Chondrocyte (in vitro differentiated cells): Measurements from ENCODE around the gene SSBP4. TPM values are rescaled to one million over a fixed set of nuclear protein-coding genes. Genes with fewer than 3 reads are reported as not detected.

Experiments used
- DNase-seq: peaks from one replicate; pipeline ENCODE4 v3.0.0; 2021; ENCODE audit warnings: mixed read lengths, low spot score
- H3K27ac Mint-ChIP-seq: one replicate; pipeline ENCODE4 v1.8.0; 2021; ENCODE audit warnings: mild to moderate bottlenecking, moderate library complexity, mixed read lengths; ENCODE audit not compliant: unreplicated experiment
- H3K27me3 Mint-ChIP-seq: 2 replicates; pipeline ENCODE4 v1.8.0; 2021; ENCODE audit warnings: low read depth, mixed read lengths
- H3K36me3 Mint-ChIP-seq: 2 replicates; pipeline ENCODE4 v1.8.0; 2021; ENCODE audit warnings: low read depth, mixed read lengths
- H3K4me1 Mint-ChIP-seq: 2 replicates; pipeline ENCODE4 v1.8.0; 2021; ENCODE audit warnings: low read depth, mild to moderate bottlenecking, mixed read lengths
- H3K4me3 Mint-ChIP-seq: one replicate; pipeline ENCODE4 v1.8.0; 2021; ENCODE audit warnings: mild to moderate bottlenecking, moderate library complexity, mixed read lengths; ENCODE audit not compliant: unreplicated experiment
- H3K9me3 Mint-ChIP-seq: 2 replicates; pipeline ENCODE4 v1.8.0; 2021; ENCODE audit warnings: low read depth, mixed read lengths
- total RNA-seq: library from RNA; stranded (reverse); gene quantifications from 3 replicates; pipeline ENCODE4 v1.2.1, GENCODE V29; 2021
- TF ChIP-seq, protein P1 (sequence below): fragments of 200-600 bp; sonication (generic); IDR thresholded peaks from 2 replicates; pipeline ENCODE4 v1.5.0; 2021; ENCODE audit warnings: antibody characterized with exemption, mild to moderate bottlenecking, moderate library complexity

The SSBP4 gene
- total RNA-seq, 1 donor from 2014 or later, result 56.3 TPM

DNA sequence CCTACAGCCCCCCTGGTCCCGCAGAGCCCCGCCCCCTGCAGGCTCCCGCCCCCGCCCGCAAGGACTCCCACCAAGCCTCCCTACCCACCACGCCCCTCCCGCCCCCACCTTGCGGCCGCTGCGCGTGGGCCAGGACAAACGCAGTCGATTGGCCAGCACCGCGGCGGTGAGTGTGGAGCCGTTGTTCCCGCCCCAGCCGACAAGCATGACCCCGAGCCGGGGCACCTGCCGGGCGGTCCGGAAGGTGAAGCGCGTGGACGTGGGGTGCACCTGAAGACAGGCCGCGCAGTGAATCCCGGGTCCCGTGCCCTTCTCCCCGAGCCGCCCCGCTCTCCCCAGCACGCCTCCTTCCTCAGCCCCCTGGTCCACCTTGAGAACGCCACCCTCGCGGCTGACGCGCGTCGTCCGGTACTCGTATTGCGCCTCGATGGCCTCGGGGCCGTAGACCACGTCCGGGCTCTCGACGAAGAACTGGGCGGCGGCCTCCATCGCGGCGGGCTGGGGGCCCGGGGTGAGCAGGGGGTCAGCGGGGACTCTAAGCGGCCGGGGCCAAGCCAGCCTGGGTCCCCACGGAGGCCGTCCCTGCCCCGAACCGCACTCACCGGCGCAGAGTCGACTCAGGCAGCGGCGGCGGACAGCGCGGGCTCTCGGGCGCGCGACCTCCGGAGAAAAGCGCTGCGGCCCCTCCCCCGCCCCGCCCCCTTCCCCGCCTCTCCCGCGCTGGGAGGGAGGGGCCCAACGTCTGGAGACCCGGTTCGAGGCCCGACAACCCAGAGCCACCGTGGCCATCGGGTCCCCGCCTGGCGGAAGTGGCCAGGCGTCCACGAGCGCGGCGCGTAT lies 18.5 kb downstream of the SSBP4 start, which contains the start of gene ISYNA1:
Gene ISYNA1 (minus strand): TSS at position 643 of the 840 bp plus-strand sequence. CDS start 154 bp downstream, at position 489.
- Mint-ChIP-seq H3K4me3 (peak within 1 kb of the TSS; percentile 75), H3K27me3 (no peaks in the 10 kb centered on the region), H3K27ac (peak within 1 kb of the TSS; percentile 90), H3K36me3 (peaks cover 2% of the 10 kb centered on the region), H3K4me1 (peaks cover 43% of the 10 kb centered on the region), H3K9me3 (no peaks in the 10 kb centered on the region)
- DNase-seq, result no peak
- TF ChIP-seq, protein P1, sequence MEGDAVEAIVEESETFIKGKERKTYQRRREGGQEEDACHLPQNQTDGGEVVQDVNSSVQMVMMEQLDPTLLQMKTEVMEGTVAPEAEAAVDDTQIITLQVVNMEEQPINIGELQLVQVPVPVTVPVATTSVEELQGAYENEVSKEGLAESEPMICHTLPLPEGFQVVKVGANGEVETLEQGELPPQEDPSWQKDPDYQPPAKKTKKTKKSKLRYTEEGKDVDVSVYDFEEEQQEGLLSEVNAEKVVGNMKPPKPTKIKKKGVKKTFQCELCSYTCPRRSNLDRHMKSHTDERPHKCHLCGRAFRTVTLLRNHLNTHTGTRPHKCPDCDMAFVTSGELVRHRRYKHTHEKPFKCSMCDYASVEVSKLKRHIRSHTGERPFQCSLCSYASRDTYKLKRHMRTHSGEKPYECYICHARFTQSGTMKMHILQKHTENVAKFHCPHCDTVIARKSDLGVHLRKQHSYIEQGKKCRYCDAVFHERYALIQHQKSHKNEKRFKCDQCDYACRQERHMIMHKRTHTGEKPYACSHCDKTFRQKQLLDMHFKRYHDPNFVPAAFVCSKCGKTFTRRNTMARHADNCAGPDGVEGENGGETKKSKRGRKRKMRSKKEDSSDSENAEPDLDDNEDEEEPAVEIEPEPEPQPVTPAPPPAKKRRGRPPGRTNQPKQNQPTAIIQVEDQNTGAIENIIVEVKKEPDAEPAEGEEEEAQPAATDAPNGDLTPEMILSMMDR, result no peak

DNA sequence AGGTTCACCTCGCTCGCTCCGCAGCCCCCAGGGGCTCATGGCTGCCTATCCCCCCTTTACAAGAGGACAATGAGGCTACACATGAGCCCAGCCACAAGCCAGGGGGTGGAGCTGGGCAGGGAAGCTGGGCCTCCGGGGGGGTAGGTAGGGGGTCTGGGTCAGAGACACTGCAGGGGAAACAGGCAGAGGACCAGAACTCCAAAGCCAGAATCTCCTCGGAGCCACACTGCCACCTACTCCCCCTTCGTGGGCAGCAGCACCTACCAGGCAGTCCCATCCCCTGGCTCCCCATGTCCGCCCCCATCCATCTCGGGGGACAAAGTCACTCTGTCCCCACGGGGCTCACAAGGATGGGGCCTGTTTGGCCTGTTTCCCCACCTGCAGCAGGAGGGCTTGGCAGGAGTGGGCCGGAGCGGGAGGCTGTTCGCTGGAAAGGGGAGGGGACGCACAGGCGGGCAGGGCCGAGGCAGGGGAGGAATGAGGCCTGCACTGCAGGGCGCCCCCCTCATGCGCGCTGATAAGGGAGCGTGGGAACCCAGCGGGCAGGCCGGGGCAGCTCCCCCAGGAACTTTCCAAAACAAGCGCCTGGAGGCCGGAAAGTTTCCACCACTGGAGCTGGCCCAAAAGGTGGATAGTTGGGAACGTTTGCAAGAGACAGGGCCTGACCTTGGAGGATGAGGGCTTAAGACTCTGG lies 19.3 kb downstream of the SSBP4 start:
- Mint-ChIP-seq H3K36me3 (peaks cover 2% of the 10 kb centered on the region), H3K4me3 (peak overlapping the region; percentile 75), H3K27ac (peak overlapping the region; percentile 90), H3K27me3 (no peaks in the 10 kb centered on the region), H3K4me1 (peaks cover 43% of the 10 kb centered on the region), H3K9me3 (no peaks in the 10 kb centered on the region)
- DNase-seq, result no peak
- TF ChIP-seq, protein P1, result peak; percentile 7

DNA sequence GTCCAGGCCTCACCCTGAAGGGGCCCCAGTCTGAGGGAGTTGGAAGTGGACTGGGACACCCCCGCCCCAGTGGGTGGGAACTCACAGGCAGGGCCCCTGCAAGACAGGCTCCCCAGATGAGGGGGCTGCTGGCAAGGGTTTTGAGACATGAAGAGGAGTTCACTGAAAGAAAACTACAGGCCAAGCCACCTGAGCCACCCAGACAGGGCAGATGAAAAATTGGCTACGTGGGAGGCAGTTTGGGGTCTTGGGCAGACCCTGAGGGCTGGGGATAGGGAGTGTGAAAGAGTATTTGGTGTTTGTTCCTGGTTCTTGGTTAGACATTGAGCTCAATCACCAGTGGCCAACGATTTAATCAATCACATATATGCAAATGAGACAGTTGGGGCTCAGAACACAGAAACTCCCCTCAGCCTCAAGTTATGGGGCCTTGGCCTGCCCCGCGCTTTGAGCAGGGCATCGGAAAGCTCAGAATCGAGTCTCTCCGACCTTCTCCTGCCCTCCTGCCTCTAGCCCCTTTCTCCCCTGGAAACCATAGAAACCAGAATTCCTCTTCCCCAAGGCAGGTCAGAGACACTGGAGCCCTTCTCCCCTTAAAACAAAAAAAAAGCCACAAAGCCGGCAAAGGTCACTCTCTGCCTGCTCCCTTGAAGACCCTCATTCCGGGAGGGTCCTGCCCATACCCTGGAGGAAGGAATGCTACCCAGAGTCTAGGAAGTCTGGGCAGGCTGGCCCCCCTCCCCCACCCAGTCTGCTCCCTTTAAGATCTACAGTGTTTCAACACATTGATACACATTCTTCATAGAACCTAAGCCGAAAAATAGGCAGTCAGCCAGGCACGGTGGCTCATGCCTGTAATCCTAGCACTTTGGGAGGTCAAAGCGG lies 20.1 kb downstream of the SSBP4 start:
- no peak for DNase-seq
- Mint-ChIP-seq H3K27ac (peak overlapping the region; percentile 90), H3K4me1 (peaks cover 40% of the 10 kb centered on the region), H3K4me3 (no peak overlapping the region), H3K27me3 (no peaks in the 10 kb centered on the region), H3K9me3 (no peaks in the 10 kb centered on the region), H3K36me3 (peaks cover 2% of the 10 kb centered on the region)
- TF ChIP-seq, protein P1, result peak; percentile 57

DNA sequence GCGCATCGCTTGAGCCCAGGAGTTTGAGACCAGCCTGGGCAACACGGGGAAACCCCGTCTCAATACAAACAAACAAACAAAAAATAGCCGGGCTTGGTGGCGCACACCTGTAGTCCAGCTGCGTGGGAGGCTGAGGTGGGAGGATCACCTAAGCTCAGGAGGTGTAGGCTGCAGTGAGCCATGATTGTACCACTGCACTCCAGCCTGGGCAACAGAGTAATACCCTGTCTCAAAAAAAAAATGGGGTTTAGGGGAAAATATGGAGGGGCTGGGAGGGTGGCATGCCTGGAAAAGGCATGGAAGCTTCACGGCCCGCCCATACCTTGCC lies 20.7 kb downstream of the SSBP4 start:
- Mint-ChIP-seq H3K27me3 (no peaks in the 10 kb centered on the region), H3K27ac (peak overlapping the region; percentile 90), H3K9me3 (no peaks in the 10 kb centered on the region), H3K4me3 (no peak overlapping the region), H3K4me1 (peaks cover 34% of the 10 kb centered on the region), H3K36me3 (peaks cover 2% of the 10 kb centered on the region)
- DNase-seq, result no peak
- TF ChIP-seq, protein P1, result no peak
